ENCODE measurements around the gene FDXR.

DNA sequence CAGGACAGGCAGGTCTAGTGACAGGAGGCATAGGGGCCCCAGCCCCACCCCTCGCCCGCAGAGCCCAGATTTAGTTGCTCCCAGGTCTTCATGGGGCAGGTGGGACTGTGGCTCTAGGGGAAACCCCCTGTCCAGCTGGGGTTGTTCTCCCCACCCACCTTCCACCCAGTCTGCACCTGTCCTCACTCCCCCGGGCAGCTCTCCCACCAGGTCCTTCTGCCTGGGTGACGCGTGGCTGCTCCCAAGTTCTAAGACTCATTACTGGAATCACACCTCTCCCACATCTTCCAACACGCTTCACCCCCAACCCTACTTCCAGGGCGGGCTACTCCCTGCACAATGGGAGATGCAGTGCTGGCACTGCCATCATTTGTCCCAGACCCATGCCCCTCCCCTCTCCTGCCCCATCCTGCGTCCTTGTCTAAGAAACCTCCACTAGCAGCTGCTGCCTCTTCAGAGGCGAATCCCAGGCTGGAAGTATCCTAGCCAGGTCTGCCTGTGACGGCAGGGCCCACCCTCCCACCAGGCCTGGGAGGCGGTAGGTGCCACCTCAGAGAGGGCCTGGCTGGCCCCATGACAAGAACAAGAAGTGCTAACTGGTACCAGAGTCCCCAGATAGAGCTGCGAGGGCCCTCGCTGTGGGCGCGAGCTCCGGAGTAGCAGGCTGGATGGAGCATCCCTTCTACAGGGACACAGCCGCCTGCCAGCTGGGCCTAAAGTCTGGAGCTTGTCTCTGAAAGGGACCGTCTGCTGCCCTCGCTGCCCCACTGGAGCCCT, 35.9 kb downstream of the FDXR start:
- TF ChIP-seq POLR2A (IDR thresholded peaks at IDR 0.05; ENCODE audit: low read length) (no peak), GATA1 (IDR thresholded peaks at IDR 0.05; ENCODE audit: low read depth, low read length) (no peak)

All from erythroblast (primary cell).